Psoas muscle (tissue), 8 donors: ENCODE data around the gene MTCP1. TPM values are rescaled to one million over a fixed set of nuclear protein-coding genes. Genes with fewer than 3 reads are reported as not detected.

ENCODE experiments used
- ATAC-seq, 4 donors: fragments of 200-7000 bp; cut with Tn5 transposase; one replicate each; pipeline ENCODE4 v1.9.1; 2020; ENCODE audit warnings: moderate library complexity in 3 of 4, mild to moderate bottlenecking in 2 of 4
- DNase-seq, 2 donors: peaks; one replicate each; pipeline ENCODE4 v3.0.0-alpha.2; 2020
- H3K27ac ChIP-seq: fragments of 200-600 bp; one replicate; pipeline ENCODE4 v1.8.0; 2022
- H3K27me3 ChIP-seq, 3 donors: fragments of 200-600 bp in 1 of 3; one replicate each; pipeline versions ENCODE4 v1.6.1 to v1.8.0; 2013 to 2022; ENCODE audit warnings: low read length in 2 of 3, mild to moderate bottlenecking in 2 of 3, moderate library complexity in 1 of 3; ENCODE audit not compliant: insufficient read depth in 3 of 3
- H3K36me3 ChIP-seq, 2 donors: fragments of 200-600 bp in 1 of 2; one replicate each; pipeline versions ENCODE4 v1.6.1 to v1.8.0; 2013 to 2022; ENCODE audit warnings: low read depth in 1 of 2, mild to moderate bottlenecking in 1 of 2, moderate library complexity in 1 of 2; ENCODE audit not compliant: insufficient read depth in 1 of 2
- H3K4me1 ChIP-seq: fragments of 200-600 bp; one replicate; pipeline ENCODE4 v1.8.0; 2022
- H3K4me3 ChIP-seq: fragments of 200-600 bp; one replicate; pipeline ENCODE4 v1.8.0; 2022; ENCODE audit warnings: mild to moderate bottlenecking
- H3K9me3 ChIP-seq: fragments of 200-600 bp; one replicate; pipeline ENCODE4 v1.8.0; 2022
- CTCF ChIP-seq: fragments of 200-600 bp; IDR thresholded peaks from one replicate; pipeline ENCODE4 v1.8.0; 2022; ENCODE audit warnings: antibody characterized with exemption
- WGBS, 3 donors: extraction: QIAGEN DNeasy Blood & Tissue Kit; methylation state at CpG; one replicate each; pipeline versions ENCODE4 v1.1.6 to v1.1.7; 2013; 5-methylcytosine and 5-hydroxymethylcytosine counted together
- intact Hi-C, 2 donors: fragments of 100-400 bp; cut with DNase I; formaldehyde crosslinking; loops; one replicate each; pipeline versions ENCODE4 v1.11.0 to v1.14.2; 2022
- polyA plus RNA-seq, 3 donors: library from polyadenylated mRNA; stranded (reverse); fragments of 200-250 nt; gene quantifications; one replicate each; pipeline ENCODE4 v1.2.3, GENCODE V29; 2013
- total RNA-seq, 4 donors: library from RNA; stranded (reverse); fragmentation: NEBNext Ultra II Directional in 2 of 4; extraction: Animal tissue kit (Norgen Biotek cat#: 25700) in 2 of 4; gene quantifications; one replicate each; pipeline versions ENCODE4 v1.2.1 to v1.2.4, GENCODE V29; 2021 to 2023
- donor health status: healthy with polysubstance abuse.
- donor health status: DM: no; HTN: no; CAD: no; lungs with moderate emphysema.
- donor health status: Bipolar disorder and iron deficiency.
- donor health status: healthy.
- donor health status: DM: yes; HTN: yes; CAD: no.
- donor health status: DM: no; HTN: no; CAD: no.
- donor health status: DM: no; HTN: no; CAD: no.
- donor health status: DM: yes; HTN: yes; CAD: no.

MTCP1 gene
- total and polyA plus RNA-seq, 7 donors: 2.3 to 22.9 (median 10.5) TPM

GRCh38 chrX:155028129-155028528 is 42.8 kb downstream of the MTCP1 start:
- H3K9me3 ChIP-seq: no peaks in the 10 kb centered on the region
- DNase-seq (no peak), ATAC-seq (no peak)
- intact Hi-C loops: loop anchor here (2.0 to 5.0 kb wide), 2 partner anchors 43 to 44 kb away; partner anchors contain the start of genes BRCC3 (in 2 of the 2), CMC4 (in 2 of the 2) and MTCP1 (in 2 of the 2)
- no peaks in the 10 kb centered on the region for H3K36me3 ChIP-seq
- 7 to 28% (median 9%) methylated on average over 3 of the region's 3 CpGs for WGBS, 3 donors
- H3K27me3 ChIP-seq: no peaks in the 10 kb centered on the region
- peak overlapping the region; percentile 76 for H3K4me3 ChIP-seq
- no peak for TF ChIP-seq CTCF
- H3K4me1 ChIP-seq: no peaks in the 10 kb centered on the region
- peak overlapping the region; percentile 95 for H3K27ac ChIP-seq

GRCh38 chrX:155027509-155028066 is 43.3 kb downstream of the MTCP1 start:
- intact Hi-C loops: loop anchor here (2.0 to 5.0 kb wide), 2 partner anchors 43 to 45 kb away; partner anchors contain the start of genes BRCC3 (in 2 of the 2), CMC4 (in 2 of the 2) and MTCP1 (in 2 of the 2)
- H3K36me3 ChIP-seq: no peaks in the 10 kb centered on the region
- peak; percentile 37 to 73 (median 63) for ATAC-seq

GRCh38 chrX:155026727-155027508 is 44.0 kb downstream of the MTCP1 start, which contains the start of gene FUNDC2:
Gene FUNDC2, plus strand, starts transcription at chrX:155026844. Its CDS starts 95 bp downstream, at chrX:155026939.
- Histone ChIP-seq H3K9me3 (no peaks in the 10 kb centered on the region), H3K36me3 (no peaks in the 10 kb centered on the region), H3K27ac (peak within 1 kb of the TSS; percentile 95), H3K4me3 (peak within 1 kb of the TSS; percentile 76), H3K27me3 (no peaks in the 10 kb centered on the region), H3K4me1 (no peaks in the 10 kb centered on the region)
- no peak for TF ChIP-seq CTCF
- 0 to 31% (median 1%) methylated on average over 13 to 82 of the region's 82 CpGs for WGBS, 3 donors
- intact Hi-C loops: loop anchor here in 1 of 2 donors (5.0 kb wide), 1 partner anchor 45 kb away; the partner anchor contains the start of genes BRCC3, CMC4 and MTCP1
- DNase-seq (peak; percentile 93 to 98), ATAC-seq (peak; percentile 87 to 92 (median 90))

More at GRCh38 chrX:155027509-155028066, 43.3 kb downstream of the MTCP1 start:
- WGBS, 3 donors: 0 to 36% (median 0%) methylated on average over 14 of the region's 14 CpGs
- H3K4me3 ChIP-seq: peak overlapping the region; percentile 76
- no peak for TF ChIP-seq CTCF
- H3K27me3 ChIP-seq: no peaks in the 10 kb centered on the region
- no peaks in the 10 kb centered on the region for H3K4me1 ChIP-seq
- peak overlapping the region; percentile 95 for H3K27ac ChIP-seq
- no peak for DNase-seq
- H3K9me3 ChIP-seq: no peaks in the 10 kb centered on the region

GRCh38 chrX:155026420-155026726 is 44.6 kb downstream of the MTCP1 start:
- ATAC-seq: no peak
- no peaks in the 10 kb centered on the region for H3K9me3 ChIP-seq
- intact Hi-C loops: loop anchor here in 1 of 2 donors (5.0 kb wide), 1 partner anchor 46 kb away; the partner anchor contains the start of genes BRCC3, CMC4 and MTCP1
- DNase-seq: no peak
- 0 to 43% (median 0%) methylated on average over 16 of the region's 16 CpGs for WGBS, 3 donors
- no peak for TF ChIP-seq CTCF
- H3K36me3 ChIP-seq: no peaks in the 10 kb centered on the region
- H3K4me1 ChIP-seq: no peaks in the 10 kb centered on the region
- H3K27me3 ChIP-seq: no peaks in the 10 kb centered on the region
- peak overlapping the region; percentile 76 for H3K4me3 ChIP-seq
- peak overlapping the region; percentile 95 for H3K27ac ChIP-seq
